GM23338 (cell line): Measurements from ENCODE around the gene SLC39A10. TPM values are rescaled to one million over a fixed set of nuclear protein-coding genes. Genes with fewer than 3 reads are reported as not detected.

Experiments
- ATAC-seq: fragments of 200-7000 bp; cut with Tn5 transposase; 3 replicates; pipeline ENCODE4 v1.9.1; 2020
- DNase-seq: peaks from one replicate; pipeline ENCODE4 v3.0.0-alpha.2; 2015; ENCODE audit warnings: low spot score
- H2AFZ ChIP-seq: fragments of 200-600 bp; sonication (generic); 2 replicates; pipeline ENCODE4 v1.8.0; 2016; ENCODE audit warnings: antibody characterized with exemption, mild to moderate bottlenecking, moderate library complexity
- H3F3A ChIP-seq: fragments of 200-600 bp; sonication (generic); replicated peaks from 2 replicates; pipeline ENCODE4 v1.8.0; 2017; ENCODE audit warnings: antibody characterized with exemption, mixed run types, low read depth
- H3K27ac ChIP-seq: fragments of 200-600 bp; sonication (generic); 2 replicates; pipeline ENCODE4 v1.6.1; 2016; ENCODE audit warnings: low read depth
- H3K27me3 ChIP-seq: fragments of 200-600 bp; sonication (generic); 2 replicates; pipeline ENCODE4 v1.8.0; 2016; ENCODE audit warnings: mild to moderate bottlenecking, mixed run types, moderate library complexity; ENCODE audit not compliant: insufficient read depth
- H3K36me3 ChIP-seq: fragments of 200-600 bp; sonication (generic); 2 replicates; pipeline ENCODE4 v1.8.0; 2016; ENCODE audit warnings: mild to moderate bottlenecking; ENCODE audit not compliant: insufficient read depth
- H3K4me1 ChIP-seq: fragments of 200-600 bp; sonication (generic); 2 replicates; pipeline ENCODE4 v1.8.0; 2016; ENCODE audit warnings: mild to moderate bottlenecking, moderate library complexity; ENCODE audit not compliant: insufficient read depth
- H3K4me2 ChIP-seq: fragments of 200-600 bp; sonication (generic); 2 replicates; pipeline ENCODE4 v1.7.1; 2017; ENCODE audit warnings: mixed run types
- H3K4me3 ChIP-seq: fragments of 200-600 bp; sonication (generic); 2 replicates; pipeline ENCODE4 v1.6.1; 2016; ENCODE audit warnings: mixed run types
- H3K79me2 ChIP-seq: fragments of 200-600 bp; sonication (generic); replicated peaks from 2 replicates; pipeline ENCODE4 v1.8.0; 2017; ENCODE audit warnings: mild to moderate bottlenecking; ENCODE audit not compliant: insufficient read depth
- H3K9me2 ChIP-seq: fragments of 200-600 bp; sonication (generic); 2 replicates; pipeline ENCODE4 v1.8.0; 2017; ENCODE audit not compliant: insufficient read depth
- H4K20me1 ChIP-seq: fragments of 200-600 bp; sonication (generic); replicated peaks from 2 replicates; pipeline ENCODE4 v1.8.0; 2017; ENCODE audit warnings: mild to moderate bottlenecking; ENCODE audit not compliant: insufficient read depth
- H3K27ac Mint-ChIP-seq: 2 replicates; pipeline ENCODE4 v1.8.0; 2020; ENCODE audit warnings: inconsistent platforms, mild to moderate bottlenecking, moderate library complexity, mixed read lengths
- H3K27me3 Mint-ChIP-seq: 3 replicates; pipeline ENCODE4 v1.8.0; 2022; ENCODE audit warnings: low read depth, mild to moderate bottlenecking, moderate library complexity, mixed read lengths, inconsistent platforms; ENCODE audit not compliant: insufficient read depth, poor library complexity
- H3K36me3 Mint-ChIP-seq: 3 replicates; pipeline ENCODE4 v1.8.0; 2021; ENCODE audit warnings: low read depth, mild to moderate bottlenecking, inconsistent platforms, moderate library complexity, mixed read lengths
- H3K4me1 Mint-ChIP-seq: 3 replicates; pipeline ENCODE4 v1.8.0; 2020; ENCODE audit warnings: mild to moderate bottlenecking, inconsistent platforms, mixed read lengths
- H3K4me3 Mint-ChIP-seq: 3 replicates; pipeline ENCODE4 v1.8.0; 2021; ENCODE audit warnings: moderate library complexity, mild to moderate bottlenecking, inconsistent platforms, mixed read lengths
- H3K9me3 Mint-ChIP-seq: 3 replicates; pipeline ENCODE4 v1.8.0; 2020; ENCODE audit warnings: moderate library complexity, mild to moderate bottlenecking, inconsistent platforms, mixed read lengths
- CREB1 ChIP-seq: fragments of 250-450 bp; sonication (Bioruptor Pico); IDR thresholded peaks from 2 replicates; pipeline ENCODE4 v1.5.0; 2020; ENCODE audit warnings: low read depth, mild to moderate bottlenecking, moderate library complexity
- EZH2 ChIP-seq: fragments of 200-600 bp; sonication (generic); IDR thresholded peaks from one replicate; pipeline ENCODE4 v1.8.0; 2017; ENCODE audit warnings: antibody characterized with exemption, mild to moderate bottlenecking, low read depth; ENCODE audit not compliant: unreplicated experiment
- EZH2phosphoT487 ChIP-seq: fragments of 200-600 bp; sonication (generic); IDR thresholded peaks from one replicate; pipeline ENCODE4 v1.8.1; 2018; ENCODE audit warnings: antibody characterized with exemption; ENCODE audit not compliant: unreplicated experiment
- JUNB ChIP-seq: IDR thresholded peaks from one replicate; pipeline ENCODE4 v1.6.1; 2016; ENCODE audit warnings: antibody characterized with exemption; ENCODE audit not compliant: unreplicated experiment
- NANOG ChIP-seq: IDR thresholded peaks from 2 replicates; pipeline ENCODE4 v1.6.1; 2016; ENCODE audit warnings: antibody characterized with exemption, borderline replicate concordance
- POLR2AphosphoS5 ChIP-seq: IDR thresholded peaks from 2 replicates; pipeline ENCODE4 v1.6.1; 2016; ENCODE audit warnings: antibody characterized with exemption, low read depth
- STAT1 ChIP-seq: IDR thresholded peaks from one replicate; pipeline ENCODE4 v1.6.1; 2016; ENCODE audit warnings: antibody characterized with exemption; ENCODE audit not compliant: unreplicated experiment
- ZNF114 ChIP-seq: fragments of 250-450 bp; sonication (Bioruptor Pico); IDR thresholded peaks from 2 replicates; pipeline ENCODE4 v1.5.0; 2020; ENCODE audit warnings: mild to moderate bottlenecking, moderate library complexity
- ZNF331 ChIP-seq: fragments of 250-450 bp; sonication (Bioruptor Pico); IDR thresholded peaks from 2 replicates; pipeline ENCODE4 v1.5.0; 2020; ENCODE audit warnings: low read depth, mild to moderate bottlenecking, moderate library complexity
- polyA plus RNA-seq: library from polyadenylated mRNA; unstranded; fragments of >200 nt; fragmentation: Nextera tagmentation; extraction: Ambion mirVana; gene quantifications from 2 replicates; pipeline ENCODE4 v1.2.1, GENCODE V29; 2016
- total RNA-seq: library from RNA; depleted of rRNA; stranded (reverse); fragments of >200 nt; shearing (Covaris generic); gene quantifications from 2 replicates; pipeline ENCODE4 v1.2.3, GENCODE V29; 2014
- TF ChIP-seq, protein P1 (sequence below): IDR thresholded peaks from one replicate; pipeline ENCODE4 v1.6.1; 2018; ENCODE audit warnings: antibody characterized with exemption; ENCODE audit not compliant: unreplicated experiment
- TF ChIP-seq, protein P2 (sequence below): fragments of 250-450 bp; sonication (Bioruptor Pico); IDR thresholded peaks from 2 replicates; pipeline ENCODE4 v1.5.0; 2020; ENCODE audit warnings: mild to moderate bottlenecking, moderate library complexity
- TF ChIP-seq, protein P3 (sequence below), 2 experiments: fragments of 200-600 bp in 1 of 2; sonication (generic) in 1 of 2; conservative IDR thresholded peaks; 2 replicates each; pipeline versions ENCODE4 v1.5.1 to v1.6.1; 2016 to 2017; ENCODE audit warnings: antibody characterized with exemption in 2 of 2, low read depth in 2 of 2, mild to moderate bottlenecking in 2 of 2, moderate library complexity in 1 of 2
- TF ChIP-seq, protein P4 (sequence below): IDR thresholded peaks from 2 replicates; pipeline ENCODE4 v1.6.1; 2016; ENCODE audit warnings: antibody characterized with exemption

Gene SLC39A10
- total and polyA plus RNA-seq, 2 experiments from 2014 or later, result 261 to 356 TPM

DNA sequence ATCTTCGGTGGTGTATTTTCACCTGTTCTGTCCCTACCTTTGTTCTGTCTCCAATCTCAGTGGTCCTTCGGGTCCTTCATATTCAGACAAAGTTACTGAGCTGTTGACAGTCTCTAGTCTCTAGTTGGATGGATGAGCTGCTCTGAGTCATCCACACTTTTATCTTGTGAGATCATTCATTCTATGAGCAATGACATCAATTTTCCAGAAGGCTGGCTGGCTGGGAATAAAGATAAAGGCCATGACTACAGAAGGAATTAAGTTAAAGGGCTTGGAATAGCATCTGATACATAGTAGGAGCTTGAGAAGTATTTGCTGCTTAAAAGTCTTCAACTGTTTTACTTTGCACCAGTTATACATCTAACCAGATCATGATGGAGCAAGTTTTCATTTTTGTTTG lies 43.1 kb upstream of the SLC39A10 start:
- DNase-seq (no peak), ATAC-seq (no peak; the same call in 2 of the 3 replicates)
- H3K27ac Mint-ChIP-seq, result peak overlapping the region; percentile 98
- no peaks in the 10 kb centered on the region for H3K36me3 ChIP-seq
- no peak overlapping the region for H2AFZ ChIP-seq
- H4K20me1 ChIP-seq, result no peaks in the 10 kb centered on the region
- peak overlapping the region; percentile 22 for H3K4me2 ChIP-seq
- no peaks in the 10 kb centered on the region for H3K9me2 ChIP-seq
- peaks cover 75% of the 10 kb centered on the region for H3K79me2 ChIP-seq
- no peaks in the 10 kb centered on the region for H3K9me3 Mint-ChIP-seq
- H3K4me1 Mint-ChIP-seq, result peaks cover 59% of the 10 kb centered on the region
- peaks cover 22% of the 10 kb centered on the region; the same call in 2 of the 3 replicates for H3K36me3 Mint-ChIP-seq
- peaks cover 7% of the 10 kb centered on the region for H3K27me3 Mint-ChIP-seq
- no peaks in the 10 kb centered on the region for H3K27me3 ChIP-seq
- no peaks in the 10 kb centered on the region; the same call in 1 of the 2 replicates for H3F3A ChIP-seq
- peaks cover 39% of the 10 kb centered on the region for H3K4me1 ChIP-seq
- peak overlapping the region; percentile 86 for H3K27ac ChIP-seq
- TF ChIP-seq, protein P1, sequence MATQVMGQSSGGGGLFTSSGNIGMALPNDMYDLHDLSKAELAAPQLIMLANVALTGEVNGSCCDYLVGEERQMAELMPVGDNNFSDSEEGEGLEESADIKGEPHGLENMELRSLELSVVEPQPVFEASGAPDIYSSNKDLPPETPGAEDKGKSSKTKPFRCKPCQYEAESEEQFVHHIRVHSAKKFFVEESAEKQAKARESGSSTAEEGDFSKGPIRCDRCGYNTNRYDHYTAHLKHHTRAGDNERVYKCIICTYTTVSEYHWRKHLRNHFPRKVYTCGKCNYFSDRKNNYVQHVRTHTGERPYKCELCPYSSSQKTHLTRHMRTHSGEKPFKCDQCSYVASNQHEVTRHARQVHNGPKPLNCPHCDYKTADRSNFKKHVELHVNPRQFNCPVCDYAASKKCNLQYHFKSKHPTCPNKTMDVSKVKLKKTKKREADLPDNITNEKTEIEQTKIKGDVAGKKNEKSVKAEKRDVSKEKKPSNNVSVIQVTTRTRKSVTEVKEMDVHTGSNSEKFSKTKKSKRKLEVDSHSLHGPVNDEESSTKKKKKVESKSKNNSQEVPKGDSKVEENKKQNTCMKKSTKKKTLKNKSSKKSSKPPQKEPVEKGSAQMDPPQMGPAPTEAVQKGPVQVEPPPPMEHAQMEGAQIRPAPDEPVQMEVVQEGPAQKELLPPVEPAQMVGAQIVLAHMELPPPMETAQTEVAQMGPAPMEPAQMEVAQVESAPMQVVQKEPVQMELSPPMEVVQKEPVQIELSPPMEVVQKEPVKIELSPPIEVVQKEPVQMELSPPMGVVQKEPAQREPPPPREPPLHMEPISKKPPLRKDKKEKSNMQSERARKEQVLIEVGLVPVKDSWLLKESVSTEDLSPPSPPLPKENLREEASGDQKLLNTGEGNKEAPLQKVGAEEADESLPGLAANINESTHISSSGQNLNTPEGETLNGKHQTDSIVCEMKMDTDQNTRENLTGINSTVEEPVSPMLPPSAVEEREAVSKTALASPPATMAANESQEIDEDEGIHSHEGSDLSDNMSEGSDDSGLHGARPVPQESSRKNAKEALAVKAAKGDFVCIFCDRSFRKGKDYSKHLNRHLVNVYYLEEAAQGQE, result no peak
- TF ChIP-seq NANOG (no peak), JUNB (no peak), POLR2AphosphoS5 (no peak), ZNF114 (no peak), ZNF331 (no peak), CREB1 (CRISPR knock-in tag) (no peak), STAT1 (no peak), EZH2 (no peak), EZH2phosphoT487 (no peak)
- TF ChIP-seq, protein P2, sequence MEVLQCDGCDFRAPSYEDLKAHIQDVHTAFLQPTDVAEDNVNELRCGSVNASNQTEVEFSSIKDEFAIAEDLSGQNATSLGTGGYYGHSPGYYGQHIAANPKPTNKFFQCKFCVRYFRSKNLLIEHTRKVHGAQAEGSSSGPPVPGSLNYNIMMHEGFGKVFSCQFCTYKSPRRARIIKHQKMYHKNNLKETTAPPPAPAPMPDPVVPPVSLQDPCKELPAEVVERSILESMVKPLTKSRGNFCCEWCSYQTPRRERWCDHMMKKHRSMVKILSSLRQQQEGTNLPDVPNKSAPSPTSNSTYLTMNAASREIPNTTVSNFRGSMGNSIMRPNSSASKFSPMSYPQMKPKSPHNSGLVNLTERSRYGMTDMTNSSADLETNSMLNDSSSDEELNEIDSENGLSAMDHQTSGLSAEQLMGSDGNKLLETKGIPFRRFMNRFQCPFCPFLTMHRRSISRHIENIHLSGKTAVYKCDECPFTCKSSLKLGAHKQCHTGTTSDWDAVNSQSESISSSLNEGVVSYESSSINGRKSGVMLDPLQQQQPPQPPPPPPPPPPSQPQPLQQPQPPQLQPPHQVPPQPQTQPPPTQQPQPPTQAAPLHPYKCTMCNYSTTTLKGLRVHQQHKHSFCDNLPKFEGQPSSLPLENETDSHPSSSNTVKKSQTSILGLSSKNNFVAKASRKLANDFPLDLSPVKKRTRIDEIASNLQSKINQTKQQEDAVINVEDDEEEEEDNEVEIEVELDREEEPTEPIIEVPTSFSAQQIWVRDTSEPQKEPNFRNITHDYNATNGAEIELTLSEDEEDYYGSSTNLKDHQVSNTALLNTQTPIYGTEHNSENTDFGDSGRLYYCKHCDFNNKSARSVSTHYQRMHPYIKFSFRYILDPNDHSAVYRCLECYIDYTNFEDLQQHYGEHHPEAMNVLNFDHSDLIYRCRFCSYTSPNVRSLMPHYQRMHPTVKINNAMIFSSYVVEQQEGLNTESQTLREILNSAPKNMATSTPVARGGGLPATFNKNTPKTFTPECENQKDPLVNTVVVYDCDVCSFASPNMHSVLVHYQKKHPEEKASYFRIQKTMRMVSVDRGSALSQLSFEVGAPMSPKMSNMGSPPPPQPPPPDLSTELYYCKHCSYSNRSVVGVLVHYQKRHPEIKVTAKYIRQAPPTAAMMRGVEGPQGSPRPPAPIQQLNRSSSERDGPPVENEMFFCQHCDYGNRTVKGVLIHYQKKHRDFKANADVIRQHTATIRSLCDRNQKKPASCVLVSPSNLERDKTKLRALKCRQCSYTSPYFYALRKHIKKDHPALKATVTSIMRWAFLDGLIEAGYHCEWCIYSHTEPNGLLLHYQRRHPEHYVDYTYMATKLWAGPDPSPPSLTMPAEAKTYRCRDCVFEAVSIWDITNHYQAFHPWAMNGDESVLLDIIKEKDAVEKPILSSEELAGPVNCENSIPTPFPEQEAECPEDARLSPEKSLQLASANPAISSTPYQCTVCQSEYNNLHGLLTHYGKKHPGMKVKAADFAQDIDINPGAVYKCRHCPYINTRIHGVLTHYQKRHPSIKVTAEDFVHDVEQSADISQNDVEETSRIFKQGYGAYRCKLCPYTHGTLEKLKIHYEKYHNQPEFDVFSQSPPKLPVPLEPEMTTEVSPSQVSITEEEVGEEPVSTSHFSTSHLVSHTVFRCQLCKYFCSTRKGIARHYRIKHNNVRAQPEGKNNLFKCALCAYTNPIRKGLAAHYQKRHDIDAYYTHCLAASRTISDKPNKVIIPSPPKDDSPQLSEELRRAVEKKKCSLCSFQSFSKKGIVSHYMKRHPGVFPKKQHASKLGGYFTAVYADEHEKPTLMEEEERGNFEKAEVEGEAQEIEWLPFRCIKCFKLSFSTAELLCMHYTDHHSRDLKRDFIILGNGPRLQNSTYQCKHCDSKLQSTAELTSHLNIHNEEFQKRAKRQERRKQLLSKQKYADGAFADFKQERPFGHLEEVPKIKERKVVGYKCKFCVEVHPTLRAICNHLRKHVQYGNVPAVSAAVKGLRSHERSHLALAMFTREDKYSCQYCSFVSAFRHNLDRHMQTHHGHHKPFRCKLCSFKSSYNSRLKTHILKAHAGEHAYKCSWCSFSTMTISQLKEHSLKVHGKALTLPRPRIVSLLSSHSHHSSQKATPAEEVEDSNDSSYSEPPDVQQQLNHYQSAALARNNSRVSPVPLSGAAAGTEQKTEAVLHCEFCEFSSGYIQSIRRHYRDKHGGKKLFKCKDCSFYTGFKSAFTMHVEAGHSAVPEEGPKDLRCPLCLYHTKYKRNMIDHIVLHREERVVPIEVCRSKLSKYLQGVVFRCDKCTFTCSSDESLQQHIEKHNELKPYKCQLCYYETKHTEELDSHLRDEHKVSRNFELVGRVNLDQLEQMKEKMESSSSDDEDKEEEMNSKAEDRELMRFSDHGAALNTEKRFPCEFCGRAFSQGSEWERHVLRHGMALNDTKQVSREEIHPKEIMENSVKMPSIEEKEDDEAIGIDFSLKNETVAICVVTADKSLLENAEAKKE (CRISPR knock-in tag), result no peak
- TF ChIP-seq, protein P3, sequence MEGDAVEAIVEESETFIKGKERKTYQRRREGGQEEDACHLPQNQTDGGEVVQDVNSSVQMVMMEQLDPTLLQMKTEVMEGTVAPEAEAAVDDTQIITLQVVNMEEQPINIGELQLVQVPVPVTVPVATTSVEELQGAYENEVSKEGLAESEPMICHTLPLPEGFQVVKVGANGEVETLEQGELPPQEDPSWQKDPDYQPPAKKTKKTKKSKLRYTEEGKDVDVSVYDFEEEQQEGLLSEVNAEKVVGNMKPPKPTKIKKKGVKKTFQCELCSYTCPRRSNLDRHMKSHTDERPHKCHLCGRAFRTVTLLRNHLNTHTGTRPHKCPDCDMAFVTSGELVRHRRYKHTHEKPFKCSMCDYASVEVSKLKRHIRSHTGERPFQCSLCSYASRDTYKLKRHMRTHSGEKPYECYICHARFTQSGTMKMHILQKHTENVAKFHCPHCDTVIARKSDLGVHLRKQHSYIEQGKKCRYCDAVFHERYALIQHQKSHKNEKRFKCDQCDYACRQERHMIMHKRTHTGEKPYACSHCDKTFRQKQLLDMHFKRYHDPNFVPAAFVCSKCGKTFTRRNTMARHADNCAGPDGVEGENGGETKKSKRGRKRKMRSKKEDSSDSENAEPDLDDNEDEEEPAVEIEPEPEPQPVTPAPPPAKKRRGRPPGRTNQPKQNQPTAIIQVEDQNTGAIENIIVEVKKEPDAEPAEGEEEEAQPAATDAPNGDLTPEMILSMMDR (conservative IDR thresholded peaks at IDR 0.05; ENCODE audit: low read depth in 2 of 2), result no peak
- TF ChIP-seq, protein P4, sequence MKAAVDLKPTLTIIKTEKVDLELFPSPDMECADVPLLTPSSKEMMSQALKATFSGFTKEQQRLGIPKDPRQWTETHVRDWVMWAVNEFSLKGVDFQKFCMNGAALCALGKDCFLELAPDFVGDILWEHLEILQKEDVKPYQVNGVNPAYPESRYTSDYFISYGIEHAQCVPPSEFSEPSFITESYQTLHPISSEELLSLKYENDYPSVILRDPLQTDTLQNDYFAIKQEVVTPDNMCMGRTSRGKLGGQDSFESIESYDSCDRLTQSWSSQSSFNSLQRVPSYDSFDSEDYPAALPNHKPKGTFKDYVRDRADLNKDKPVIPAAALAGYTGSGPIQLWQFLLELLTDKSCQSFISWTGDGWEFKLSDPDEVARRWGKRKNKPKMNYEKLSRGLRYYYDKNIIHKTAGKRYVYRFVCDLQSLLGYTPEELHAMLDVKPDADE, result no peak
- peak overlapping the region; percentile 68 for H3K4me3 Mint-ChIP-seq
- no peak overlapping the region for H3K4me3 ChIP-seq
